ENCODE data around the gene CENPC.

CENPC gene

DNA sequence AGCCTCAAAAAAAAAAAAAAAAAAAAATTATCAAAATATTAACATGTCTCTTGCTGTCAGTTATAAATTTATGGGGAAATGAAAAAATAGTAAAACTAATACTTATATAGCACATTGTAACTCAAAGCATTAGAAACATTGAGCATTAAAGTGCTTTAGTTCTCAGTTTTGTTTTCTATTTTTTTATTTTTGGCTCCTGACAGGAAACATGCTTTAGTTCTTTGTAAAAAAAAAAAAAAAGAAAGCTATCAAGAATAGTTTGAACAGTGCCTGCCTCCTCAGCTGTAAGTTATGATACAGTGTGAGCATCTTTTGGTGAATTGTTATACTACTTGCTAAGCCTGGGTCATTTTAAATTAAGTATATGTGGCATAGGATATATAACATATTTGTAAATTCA, 5.1 kb upstream of the CENPC start:
- H3K27ac ChIP-seq, result no peak overlapping the region

DNA sequence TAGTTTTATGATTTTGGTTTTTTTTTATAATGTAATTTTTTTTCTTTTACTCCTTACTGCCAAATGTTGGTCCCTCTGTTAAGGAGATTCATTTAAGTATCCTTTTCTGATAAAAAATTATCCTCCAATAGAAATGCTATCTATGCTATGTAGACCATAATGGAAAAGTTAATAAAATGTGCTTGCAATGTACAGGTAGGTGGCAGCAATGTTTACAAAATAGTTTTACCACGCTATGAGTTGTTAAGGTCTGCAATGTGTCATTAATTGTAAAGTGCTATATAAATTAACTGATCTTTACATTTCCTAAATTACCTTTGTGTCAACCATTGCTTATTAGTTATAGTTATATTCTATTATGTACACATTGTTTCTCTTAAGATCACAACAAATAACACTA, 3.8 kb upstream of the CENPC start:
- TF ChIP-seq, protein P1, sequence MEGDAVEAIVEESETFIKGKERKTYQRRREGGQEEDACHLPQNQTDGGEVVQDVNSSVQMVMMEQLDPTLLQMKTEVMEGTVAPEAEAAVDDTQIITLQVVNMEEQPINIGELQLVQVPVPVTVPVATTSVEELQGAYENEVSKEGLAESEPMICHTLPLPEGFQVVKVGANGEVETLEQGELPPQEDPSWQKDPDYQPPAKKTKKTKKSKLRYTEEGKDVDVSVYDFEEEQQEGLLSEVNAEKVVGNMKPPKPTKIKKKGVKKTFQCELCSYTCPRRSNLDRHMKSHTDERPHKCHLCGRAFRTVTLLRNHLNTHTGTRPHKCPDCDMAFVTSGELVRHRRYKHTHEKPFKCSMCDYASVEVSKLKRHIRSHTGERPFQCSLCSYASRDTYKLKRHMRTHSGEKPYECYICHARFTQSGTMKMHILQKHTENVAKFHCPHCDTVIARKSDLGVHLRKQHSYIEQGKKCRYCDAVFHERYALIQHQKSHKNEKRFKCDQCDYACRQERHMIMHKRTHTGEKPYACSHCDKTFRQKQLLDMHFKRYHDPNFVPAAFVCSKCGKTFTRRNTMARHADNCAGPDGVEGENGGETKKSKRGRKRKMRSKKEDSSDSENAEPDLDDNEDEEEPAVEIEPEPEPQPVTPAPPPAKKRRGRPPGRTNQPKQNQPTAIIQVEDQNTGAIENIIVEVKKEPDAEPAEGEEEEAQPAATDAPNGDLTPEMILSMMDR (IDR thresholded peaks at IDR 0.05), result peak; percentile 63
- no peak for TF ChIP-seq ZFX (IDR thresholded peaks at IDR 0.05; ENCODE audit: borderline replicate concordance)

More for the DNA sequence above, 5.1 kb upstream of the CENPC start:
- TF ChIP-seq ZFX (IDR thresholded peaks at IDR 0.05; ENCODE audit: borderline replicate concordance), result no peak
- TF ChIP-seq, protein P1 (IDR thresholded peaks at IDR 0.05), result no peak

DNA sequence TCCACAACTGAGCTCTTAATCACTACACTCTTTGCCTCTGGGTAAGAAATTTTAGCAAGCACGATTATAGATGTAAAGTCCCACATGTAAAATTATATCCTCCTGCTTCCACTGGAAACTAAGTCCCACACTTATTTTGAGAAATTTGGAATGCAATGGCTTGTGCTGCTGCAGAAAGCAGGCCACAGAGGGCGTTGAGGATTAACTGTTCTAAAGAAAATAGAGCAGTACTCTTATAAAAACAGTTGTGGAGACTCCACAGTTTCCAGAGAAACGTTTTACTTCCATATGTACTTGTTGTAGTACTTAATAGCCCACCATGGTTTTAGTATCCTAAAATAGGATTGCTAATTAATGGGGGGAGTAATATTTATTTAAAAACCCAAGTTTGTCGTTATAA, 1.7 kb upstream of the CENPC start:
- TF ChIP-seq, protein P1 (IDR thresholded peaks at IDR 0.05), result no peak
- no peak for TF ChIP-seq ZFX (IDR thresholded peaks at IDR 0.05; ENCODE audit: borderline replicate concordance)
- H3K27ac ChIP-seq, result no peak overlapping the region

More for the DNA sequence above, 3.8 kb upstream of the CENPC start:
- no peak overlapping the region for H3K27ac ChIP-seq

DNA sequence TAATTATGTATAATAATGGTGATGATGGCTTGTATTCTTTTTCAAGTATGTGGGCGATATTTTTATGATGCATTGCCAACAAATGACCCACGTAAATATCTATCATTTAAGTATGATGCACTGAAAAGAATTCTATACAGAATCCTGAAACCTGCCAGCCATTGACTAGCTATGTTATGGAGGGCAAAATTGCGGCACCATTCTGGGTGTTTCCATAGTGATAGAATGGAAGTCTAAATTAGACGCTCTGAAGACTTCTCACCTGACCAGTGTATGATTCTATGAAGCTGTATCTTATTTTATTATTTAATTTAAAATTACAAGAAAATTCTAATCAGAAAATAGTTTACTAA, 677 bp upstream of the CENPC start:
- no peak for TF ChIP-seq ZFX (IDR thresholded peaks at IDR 0.05; ENCODE audit: borderline replicate concordance)
- TF ChIP-seq, protein P1 (IDR thresholded peaks at IDR 0.05), result no peak
- H3K27ac ChIP-seq, result peak overlapping the region; percentile 88

DNA sequence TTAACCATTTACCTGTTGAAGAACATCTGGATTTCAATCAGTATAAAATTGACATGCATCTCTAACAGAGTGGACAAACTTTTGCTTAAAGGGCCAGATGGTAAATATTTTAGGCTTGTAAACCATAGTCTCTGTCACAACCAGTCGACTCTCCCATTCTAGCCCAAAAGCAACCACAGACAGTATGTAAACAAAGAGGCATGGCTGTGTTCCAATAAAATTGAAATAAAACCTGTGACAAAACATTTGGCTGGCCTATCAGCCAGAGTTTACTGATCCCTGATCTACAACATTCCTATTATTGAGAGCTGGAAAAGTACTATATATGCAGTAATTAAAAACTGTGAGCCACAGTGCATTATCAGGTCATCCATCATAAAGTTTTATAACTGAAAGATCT, 3.2 kb downstream of the CENPC start:
- H3K27ac ChIP-seq, result 0 out of 2 replicates have a peak overlapping the region, but pooled peaks have one; percentile 3
- TF ChIP-seq ZFX (IDR thresholded peaks at IDR 0.05; ENCODE audit: borderline replicate concordance), result no peak
- TF ChIP-seq, protein P1 (IDR thresholded peaks at IDR 0.05), result no peak

DNA sequence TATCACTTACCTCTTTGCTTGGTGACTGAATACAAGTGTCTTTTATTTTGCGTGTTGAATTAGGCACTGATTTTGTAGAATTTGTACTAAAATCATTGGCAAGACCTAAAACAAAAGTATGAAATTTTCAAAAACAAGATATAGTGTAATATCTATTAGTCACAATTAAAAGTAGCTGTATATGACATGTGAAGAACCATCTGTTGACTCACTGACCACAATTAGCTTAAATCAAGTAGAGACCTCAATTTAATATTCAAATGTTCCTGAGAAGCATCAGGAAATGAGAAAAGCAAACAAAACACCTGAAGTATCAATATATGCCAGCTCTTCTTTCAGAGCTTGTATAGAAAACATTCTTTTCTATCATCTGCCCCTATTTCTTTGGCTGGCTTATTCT, 5.5 kb downstream of the CENPC start:
- no peak for TF ChIP-seq ZFX (IDR thresholded peaks at IDR 0.05; ENCODE audit: borderline replicate concordance)
- TF ChIP-seq, protein P1 (IDR thresholded peaks at IDR 0.05), result no peak
- no peak overlapping the region for H3K27ac ChIP-seq

DNA sequence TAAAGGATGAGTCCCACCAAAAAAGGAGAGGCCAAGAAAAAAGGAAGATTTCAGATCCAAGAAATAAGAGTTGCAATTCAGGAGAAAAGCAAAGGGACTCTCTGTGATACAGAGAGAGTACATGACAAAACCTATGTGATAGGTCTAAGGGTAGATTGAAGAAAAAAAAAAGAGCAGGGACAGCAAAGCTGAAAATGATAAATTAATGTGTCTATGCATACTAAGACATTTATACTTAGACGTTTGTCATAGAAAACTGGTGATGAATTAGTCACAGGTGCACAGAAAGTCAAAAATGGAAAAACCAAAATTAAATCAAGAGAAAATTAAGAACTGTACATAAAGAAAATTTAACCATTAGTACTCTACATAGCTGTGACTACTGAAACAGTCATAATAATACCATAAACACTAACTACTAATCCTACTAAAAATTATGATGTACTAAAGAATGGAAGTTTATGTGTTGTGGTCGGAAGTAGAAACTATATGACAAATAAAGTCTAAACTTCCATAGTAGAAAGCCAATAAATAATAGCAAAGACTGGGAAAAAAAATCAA, 9.9 kb downstream of the CENPC start:
- H3K27ac ChIP-seq, result no peak overlapping the region
- TF ChIP-seq, protein P1 (IDR thresholded peaks at IDR 0.05), result no peak

Measured in 22Rv1 (cell line).